Smooth muscle cell (in vitro differentiated cells): ENCODE measurements around the gene LRRC72. TPM values are rescaled to one million over a fixed set of nuclear protein-coding genes. Genes with fewer than 3 reads are reported as not detected.

Source experiments
- DNase-seq: peaks from one replicate; lab custom pipeline; 2025; ENCODE audit not compliant: unreplicated experiment; lab: John Stamatoyannopoulos, UW
- H2AFZ ChIP-seq: fragments of 200-600 bp; sonication (generic); 2 replicates; pipeline ENCODE4 v1.6.0; 2016; ENCODE audit warnings: antibody characterized with exemption, low read depth, mild to moderate bottlenecking
- H3F3A ChIP-seq: fragments of 200-600 bp; sonication (generic); 2 replicates; pipeline ENCODE4 v1.6.0; 2017; ENCODE audit warnings: antibody characterized with exemption, low read depth
- H3K27ac ChIP-seq: fragments of 200-600 bp; sonication (generic); 2 replicates; pipeline ENCODE4 v1.5.1; 2016; ENCODE audit warnings: low read depth, mild to moderate bottlenecking
- H3K27me3 ChIP-seq: fragments of 200-600 bp; sonication (generic); 2 replicates; pipeline ENCODE4 v1.6.1; 2016; ENCODE audit warnings: low read depth, mild to moderate bottlenecking
- H3K36me3 ChIP-seq: fragments of 200-600 bp; sonication (generic); 2 replicates; pipeline ENCODE4 v1.5.1; 2016; ENCODE audit warnings: low read depth
- H3K4me1 ChIP-seq: fragments of 200-600 bp; sonication (generic); 2 replicates; pipeline ENCODE4 v1.5.1; 2016; ENCODE audit warnings: low read depth
- H3K4me2 ChIP-seq: fragments of 200-600 bp; sonication (generic); 2 replicates; pipeline ENCODE4 v1.6.0; 2016; ENCODE audit warnings: mild to moderate bottlenecking
- H3K4me3 ChIP-seq: fragments of 200-600 bp; sonication (generic); 2 replicates; pipeline ENCODE4 v1.5.1; 2016; ENCODE audit warnings: mild to moderate bottlenecking
- H3K79me2 ChIP-seq: fragments of 200-600 bp; sonication (generic); 2 replicates; pipeline ENCODE4 v1.6.0; 2016; ENCODE audit warnings: low read depth, mild to moderate bottlenecking
- H3K9ac ChIP-seq: fragments of 200-600 bp; sonication (generic); 2 replicates; pipeline ENCODE4 v1.6.0; 2016; ENCODE audit warnings: low read depth
- H3K9me3 ChIP-seq: fragments of 200-600 bp; sonication (generic); replicated peaks from 2 replicates; pipeline ENCODE4 v1.5.1; 2016; ENCODE audit warnings: low read depth
- H4K20me1 ChIP-seq: fragments of 200-600 bp; sonication (generic); 2 replicates; pipeline ENCODE4 v1.6.0; 2016; ENCODE audit warnings: low read depth
- CTCF ChIP-seq: fragments of 200-600 bp; sonication (generic); IDR thresholded peaks from 2 replicates; pipeline ENCODE4 v1.5.1; 2017; ENCODE audit warnings: borderline replicate concordance, mild to moderate bottlenecking, antibody characterized with exemption; ENCODE audit not compliant: insufficient read depth, poor library complexity, severe bottlenecking
- WGBS: methylation state at CpG from one replicate; pipeline ENCODE4 v1.1.7; 2016; ENCODE audit warnings: low lambda C conversion rate; 5-methylcytosine and 5-hydroxymethylcytosine counted together
- polyA plus RNA-seq: library from polyadenylated mRNA; unstranded; fragments of >200 nt; fragmentation: Nextera tagmentation; extraction: Ambion mirVana; gene quantifications from 2 replicates; pipeline ENCODE4 v1.2.1, GENCODE V29; 2016
- total RNA-seq: library from RNA; depleted of rRNA; stranded (reverse); fragments of >200 nt; gene quantifications from 2 replicates; pipeline ENCODE4 v1.2.3, GENCODE V29; 2014

LRRC72 gene
- total and polyA plus RNA-seq, 2 experiments from 2014 or later = not detected

GRCh38 chr7:16586081-16586874, 59.7 kb downstream of the LRRC72 start:
- H3K4me2 ChIP-seq = no peak overlapping the region
- H3F3A ChIP-seq = no peaks in the 10 kb centered on the region
- H3K27me3 ChIP-seq = no peaks in the 10 kb centered on the region
- no peak overlapping the region for H2AFZ ChIP-seq
- no peaks in the 10 kb centered on the region for H3K79me2 ChIP-seq
- no peak for TF ChIP-seq CTCF
- DNase-seq = no peak
- WGBS = 92% methylated on average over 34 of the region's 42 CpGs
- H3K4me3 ChIP-seq = no peak overlapping the region
- H3K27ac ChIP-seq = no peak overlapping the region
- H3K36me3 ChIP-seq = no peaks in the 10 kb centered on the region
- no peaks in the 10 kb centered on the region for H3K9me3 ChIP-seq
- H3K9ac ChIP-seq = no peak overlapping the region
- no peaks in the 10 kb centered on the region for H3K4me1 ChIP-seq
- no peaks in the 10 kb centered on the region for H4K20me1 ChIP-seq

- no peak for DNase-seq
- no peak overlapping the region for H2AFZ ChIP-seq
- H3K4me1 ChIP-seq = no peaks in the 10 kb centered on the region
- no peaks in the 10 kb centered on the region for H3F3A ChIP-seq
- no peaks in the 10 kb centered on the region for H3K27me3 ChIP-seq
- WGBS = 83% methylated on average over 3 of the region's 3 CpGs
- H3K4me3 ChIP-seq = no peak overlapping the region
- TF ChIP-seq CTCF = no peak
- no peaks in the 10 kb centered on the region for H3K79me2 ChIP-seq
- H3K27ac ChIP-seq = no peak overlapping the region
- no peak overlapping the region for H3K4me2 ChIP-seq
- no peaks in the 10 kb centered on the region for H3K36me3 ChIP-seq
- H4K20me1 ChIP-seq = no peaks in the 10 kb centered on the region
- no peak overlapping the region for H3K9ac ChIP-seq
- H3K9me3 ChIP-seq = no peaks in the 10 kb centered on the region
These were observed 60.5 kb downstream of the LRRC72 start for GRCh38 chr7:16587129-16587528.

- Histone ChIP-seq H3K4me3 (no peak overlapping the region), H3K9me3 (no peaks in the 10 kb centered on the region), H3K36me3 (no peaks in the 10 kb centered on the region), H4K20me1 (no peaks in the 10 kb centered on the region), H3K79me2 (no peaks in the 10 kb centered on the region), H3F3A (no peaks in the 10 kb centered on the region), H3K27me3 (no peaks in the 10 kb centered on the region), H3K27ac (no peak overlapping the region), H3K4me2 (no peak overlapping the region), H3K9ac (no peak overlapping the region), H2AFZ (no peak overlapping the region), H3K4me1 (no peaks in the 10 kb centered on the region)
- TF ChIP-seq CTCF = no peak
- 61% methylated on average over 6 of the region's 6 CpGs for WGBS
- no peak for DNase-seq
These were observed 61.2 kb downstream of the LRRC72 start for GRCh38 chr7:16587790-16588189.

GRCh38 chr7:16589881-16590280, 63.3 kb downstream of the LRRC72 start:
- 75% methylated on average over 2 of the region's 2 CpGs for WGBS
- Histone ChIP-seq H3K79me2 (no peaks in the 10 kb centered on the region), H3K27me3 (no peaks in the 10 kb centered on the region)

More at GRCh38 chr7:16589881-16590280, 63.3 kb downstream of the LRRC72 start:
- Histone ChIP-seq H3K4me2 (no peak overlapping the region), H3K36me3 (no peaks in the 10 kb centered on the region), H3K4me3 (no peak overlapping the region), H3K27ac (no peak overlapping the region), H2AFZ (no peak overlapping the region), H3K9ac (no peak overlapping the region), H3F3A (peaks cover 4% of the 10 kb centered on the region), H4K20me1 (no peaks in the 10 kb centered on the region), H3K4me1 (peaks cover under 1% of the 10 kb centered on the region), H3K9me3 (no peaks in the 10 kb centered on the region)
- TF ChIP-seq CTCF = no peak
- no peak for DNase-seq
